Measurements from ENCODE around the gene MARCO. TPM values are rescaled to one million over a fixed set of nuclear protein-coding genes. Genes with fewer than 3 reads are reported as not detected.

MARCO gene
- polyA plus RNA-seq, 1 donor (not counting 4 experiments of a cell fraction or from before 2014, with no cell fraction given) = 0.13 TPM

DNA sequence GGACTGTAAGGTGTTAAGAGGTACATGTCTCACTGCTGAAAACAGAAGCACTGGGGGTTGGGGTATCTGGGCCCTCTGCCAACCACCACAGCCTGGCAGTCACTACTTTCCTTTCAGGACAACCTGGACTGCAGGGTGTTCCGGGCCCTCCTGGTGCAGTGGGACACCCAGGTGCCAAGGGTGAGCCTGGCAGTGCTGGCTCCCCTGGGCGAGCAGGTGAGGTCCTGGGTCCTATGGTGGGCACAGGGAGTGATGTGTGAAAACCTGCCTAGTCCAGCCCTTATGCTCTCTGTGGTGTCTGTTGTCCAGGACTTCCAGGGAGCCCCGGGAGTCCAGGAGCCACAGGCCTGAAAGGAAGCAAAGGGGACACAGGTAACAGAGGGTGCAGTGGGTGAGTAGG is 40.0 kb downstream of the MARCO start:
- H2AFZ ChIP-seq (ENCODE audit: control insufficient read depth, low read length) = no peak overlapping the region
- H3K9ac ChIP-seq (ENCODE audit: control insufficient read depth, extremely low read depth, insufficient read depth, low read length) = no peak overlapping the region
- no peak overlapping the region for H3K27ac ChIP-seq (ENCODE audit: control insufficient read depth, insufficient read depth, low read length)
- H3K4me1 ChIP-seq (ENCODE audit: control insufficient read depth, extremely low read depth, insufficient read depth, low read length) = no peaks in the 10 kb centered on the region
- H3K36me3 ChIP-seq (ENCODE audit: control insufficient read depth in 2 of 2, extremely low read depth in 1 of 2, insufficient read depth in 2 of 2, low read length in 2 of 2) = no peaks in the 10 kb centered on the region
- dilution Hi-C loops (cut with MboI; ENCODE audit: extremely low pct_ligation_motif_present, low sequenced_read_pairs) = no loop called here
- H3K4me3 ChIP-seq (ENCODE audit: control insufficient read depth in 2 of 3, extremely low read depth in 1 of 3, insufficient read depth in 2 of 3, low read depth in 1 of 3, low read length in 3 of 3) = no peak overlapping the region
- no peak for TF ChIP-seq EZH2 (IDR thresholded peaks at IDR 0.05; ENCODE audit: low read length)
- TF ChIP-seq CTCF (optimal IDR thresholded peaks at IDR 0.05 in 1 of 3, IDR thresholded peaks at IDR 0.05 in 1 of 3, conservative IDR thresholded peaks at IDR 0.05 in 1 of 3; ENCODE audit: extremely low read depth in 1 of 3, insufficient read depth in 2 of 3, low read length in 3 of 3) = no peak
- no peaks in the 10 kb centered on the region for H4K20me1 ChIP-seq (ENCODE audit: control insufficient read depth, extremely low read depth, insufficient read depth, low read length)
- H3K9me1 ChIP-seq (ENCODE audit: control insufficient read depth, extremely low read depth, insufficient read depth, low read length) = no peaks in the 10 kb centered on the region
- H3K79me2 ChIP-seq (ENCODE audit: control insufficient read depth, insufficient read depth, low read length) = no peaks in the 10 kb centered on the region
- peaks cover 29% of the 10 kb centered on the region for H3K27me3 ChIP-seq (ENCODE audit: control insufficient read depth, extremely low read depth, insufficient read depth, low read length)
- FAIRE-seq = no peak
- no peak overlapping the region for H3K4me2 ChIP-seq (ENCODE audit: control insufficient read depth, extremely low read depth, insufficient read depth, low read depth, low read length)
- peaks cover 1% of the 10 kb centered on the region for H3K9me3 ChIP-seq (ENCODE audit: control insufficient read depth, low read depth, low read length)
- DNase-seq (ENCODE audit: low read depth, low spot score) = no peak

DNA sequence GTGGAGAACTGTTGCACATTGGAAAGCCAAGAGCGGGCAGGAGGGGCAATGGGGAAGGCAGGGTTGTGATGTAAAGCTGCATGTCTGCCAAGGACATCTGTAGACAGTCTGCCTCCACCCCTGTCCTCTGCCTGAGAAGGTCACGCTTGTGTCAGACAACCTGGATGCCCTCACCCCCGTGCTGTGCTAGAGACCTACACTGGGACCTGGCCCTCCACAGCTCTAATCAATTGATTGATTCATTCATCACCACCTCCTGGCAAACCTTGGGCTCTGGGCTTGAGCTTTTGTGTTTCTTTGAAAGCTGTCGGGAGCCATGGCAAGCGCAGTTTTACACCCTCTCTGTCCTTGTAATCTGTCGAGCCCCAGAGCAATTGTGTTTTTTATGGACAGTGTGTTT is 41.1 kb downstream of the MARCO start:
- H2AFZ ChIP-seq (ENCODE audit: control insufficient read depth, low read length) = no peak overlapping the region
- peaks cover 29% of the 10 kb centered on the region for H3K27me3 ChIP-seq (ENCODE audit: control insufficient read depth, extremely low read depth, insufficient read depth, low read length)
- TF ChIP-seq CTCF (optimal IDR thresholded peaks at IDR 0.05 in 1 of 3, IDR thresholded peaks at IDR 0.05 in 1 of 3, conservative IDR thresholded peaks at IDR 0.05 in 1 of 3; ENCODE audit: extremely low read depth in 1 of 3, insufficient read depth in 2 of 3, low read length in 3 of 3) (no peak), EZH2 (IDR thresholded peaks at IDR 0.05; ENCODE audit: low read length) (no peak)
- H3K79me2 ChIP-seq (ENCODE audit: control insufficient read depth, insufficient read depth, low read length) = no peaks in the 10 kb centered on the region
- DNase-seq (ENCODE audit: low read depth, low spot score) (no peak), FAIRE-seq (no peak)
- no peak overlapping the region for H3K9ac ChIP-seq (ENCODE audit: control insufficient read depth, extremely low read depth, insufficient read depth, low read length)
- no peaks in the 10 kb centered on the region for H4K20me1 ChIP-seq (ENCODE audit: control insufficient read depth, extremely low read depth, insufficient read depth, low read length)
- dilution Hi-C loops (cut with MboI; ENCODE audit: extremely low pct_ligation_motif_present, low sequenced_read_pairs) = no loop called here
- no peaks in the 10 kb centered on the region for H3K4me1 ChIP-seq (ENCODE audit: control insufficient read depth, extremely low read depth, insufficient read depth, low read length)
- H3K36me3 ChIP-seq (ENCODE audit: control insufficient read depth in 2 of 2, extremely low read depth in 1 of 2, insufficient read depth in 2 of 2, low read length in 2 of 2) = no peaks in the 10 kb centered on the region
- no peaks in the 10 kb centered on the region for H3K9me3 ChIP-seq (ENCODE audit: control insufficient read depth, low read depth, low read length)
- no peak overlapping the region for H3K4me3 ChIP-seq (ENCODE audit: control insufficient read depth in 2 of 3, extremely low read depth in 1 of 3, insufficient read depth in 2 of 3, low read depth in 1 of 3, low read length in 3 of 3)
- H3K4me2 ChIP-seq (ENCODE audit: control insufficient read depth, extremely low read depth, insufficient read depth, low read depth, low read length) = no peak overlapping the region
- no peak overlapping the region for H3K27ac ChIP-seq (ENCODE audit: control insufficient read depth, insufficient read depth, low read length)
- H3K9me1 ChIP-seq (ENCODE audit: control insufficient read depth, extremely low read depth, insufficient read depth, low read length) = no peaks in the 10 kb centered on the region

Data from keratinocyte (primary cell).